Mucosa of stomach (tissue), 1 donor: ENCODE data around the gene ISG20L2.

ENCODE experiments used
- H3K27me3 ChIP-seq: one replicate; pipeline ENCODE4 v1.7.0; 2013; ENCODE audit warnings: mild to moderate bottlenecking, low read length; ENCODE audit not compliant: control insufficient read depth, insufficient read depth
- H3K36me3 ChIP-seq: one replicate; pipeline ENCODE4 v1.7.0; 2013; ENCODE audit warnings: low read length; ENCODE audit not compliant: control insufficient read depth, insufficient read depth
- H3K4me1 ChIP-seq: one replicate; pipeline ENCODE4 v1.7.0; 2013; ENCODE audit warnings: mild to moderate bottlenecking, low read length; ENCODE audit not compliant: control insufficient read depth, insufficient read depth
- H3K4me3 ChIP-seq: one replicate; pipeline ENCODE4 v1.7.0; 2013; ENCODE audit warnings: low read length
- H3K9ac ChIP-seq: one replicate; pipeline ENCODE4 v1.7.0; 2013; ENCODE audit warnings: mild to moderate bottlenecking, low read length, moderate library complexity
- H3K9me3 ChIP-seq: one replicate; pipeline ENCODE4 v1.7.0; 2013; ENCODE audit warnings: mild to moderate bottlenecking, low read length, moderate library complexity; ENCODE audit not compliant: control insufficient read depth
- donor health status: Pancreatic carcinoma.

ISG20L2 gene

GRCh38 chr1:156697481-156697880, 31.1 kb downstream of the ISG20L2 start:
- Histone ChIP-seq H3K9me3 (no peaks in the 10 kb centered on the region), H3K4me1 (peaks cover 20% of the 10 kb centered on the region), H3K9ac (no peak overlapping the region), H3K36me3 (no peaks in the 10 kb centered on the region), H3K4me3 (no peak overlapping the region), H3K27me3 (peaks cover 19% of the 10 kb centered on the region)

GRCh38 chr1:156696755-156697154, 31.8 kb downstream of the ISG20L2 start:
- Histone ChIP-seq H3K27me3 (peaks cover 27% of the 10 kb centered on the region), H3K4me3 (no peak overlapping the region), H3K36me3 (no peaks in the 10 kb centered on the region), H3K4me1 (peaks cover 27% of the 10 kb centered on the region), H3K9me3 (no peaks in the 10 kb centered on the region), H3K9ac (no peak overlapping the region)

- H3K36me3 ChIP-seq, result no peaks in the 10 kb centered on the region
- no peak overlapping the region for H3K9ac ChIP-seq
- H3K4me1 ChIP-seq, result peaks cover 30% of the 10 kb centered on the region
- H3K27me3 ChIP-seq, result peaks cover 41% of the 10 kb centered on the region
- H3K9me3 ChIP-seq, result no peaks in the 10 kb centered on the region
- no peak overlapping the region for H3K4me3 ChIP-seq
Observed at GRCh38 chr1:156694690-156694962, 33.9 kb downstream of the ISG20L2 start.

- Histone ChIP-seq H3K4me1 (peaks cover 30% of the 10 kb centered on the region), H3K9ac (no peak overlapping the region), H3K9me3 (no peaks in the 10 kb centered on the region), H3K4me3 (no peak overlapping the region), H3K36me3 (no peaks in the 10 kb centered on the region), H3K27me3 (peaks cover 44% of the 10 kb centered on the region)
Observed at GRCh38 chr1:156693848-156694689, 34.5 kb downstream of the ISG20L2 start.

DNA sequence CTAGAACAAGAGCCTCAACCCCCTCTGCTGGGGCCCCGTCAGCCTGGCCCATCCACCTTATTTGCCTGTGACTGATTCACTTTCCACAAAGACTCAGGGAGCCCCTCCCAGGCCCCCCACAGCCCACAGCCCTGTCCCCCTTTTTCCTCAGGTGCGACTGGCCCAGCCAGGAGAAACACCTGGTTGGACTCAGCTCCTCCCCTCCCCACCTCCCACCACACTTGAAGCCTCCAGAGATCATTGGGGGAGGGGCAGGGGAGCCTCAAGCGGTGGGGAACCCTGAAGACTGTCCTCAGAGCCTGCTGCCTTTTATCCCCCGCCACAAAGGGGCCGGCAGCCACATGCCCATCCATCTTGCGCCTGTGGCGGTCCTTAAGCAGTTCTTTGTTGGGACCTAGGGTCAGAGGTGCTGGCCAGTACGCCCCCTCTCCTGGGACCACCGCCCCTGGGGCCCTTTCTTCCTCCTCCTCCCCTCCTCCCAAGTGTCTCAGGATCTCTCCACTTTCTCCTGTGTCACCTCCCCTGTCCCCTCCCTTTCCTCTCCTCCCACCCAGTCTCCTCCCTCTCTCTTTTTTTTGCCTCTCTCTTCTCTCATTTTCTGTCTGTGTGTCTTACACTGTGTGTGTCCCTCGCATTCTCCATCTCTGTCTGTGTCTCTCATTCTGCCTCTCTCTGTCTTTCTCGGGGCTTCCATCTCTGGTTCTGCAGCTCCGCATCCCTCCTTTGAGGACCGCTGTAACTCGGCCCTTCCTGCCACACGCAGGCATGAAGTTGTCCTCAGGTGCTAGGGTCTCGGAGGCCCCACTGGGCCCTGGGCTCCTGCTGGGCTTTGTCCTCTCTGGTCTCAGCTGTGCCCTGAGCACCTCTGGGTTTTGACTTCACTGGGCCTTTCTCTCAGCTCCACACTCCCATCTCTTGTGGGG, 35.4 kb downstream of the ISG20L2 start:
- H3K9me3 ChIP-seq, result no peaks in the 10 kb centered on the region
- peaks cover 30% of the 10 kb centered on the region for H3K4me1 ChIP-seq
- peaks cover 51% of the 10 kb centered on the region for H3K27me3 ChIP-seq
- H3K4me3 ChIP-seq, result no peak overlapping the region
- H3K36me3 ChIP-seq, result no peaks in the 10 kb centered on the region
- H3K9ac ChIP-seq, result no peak overlapping the region

DNA sequence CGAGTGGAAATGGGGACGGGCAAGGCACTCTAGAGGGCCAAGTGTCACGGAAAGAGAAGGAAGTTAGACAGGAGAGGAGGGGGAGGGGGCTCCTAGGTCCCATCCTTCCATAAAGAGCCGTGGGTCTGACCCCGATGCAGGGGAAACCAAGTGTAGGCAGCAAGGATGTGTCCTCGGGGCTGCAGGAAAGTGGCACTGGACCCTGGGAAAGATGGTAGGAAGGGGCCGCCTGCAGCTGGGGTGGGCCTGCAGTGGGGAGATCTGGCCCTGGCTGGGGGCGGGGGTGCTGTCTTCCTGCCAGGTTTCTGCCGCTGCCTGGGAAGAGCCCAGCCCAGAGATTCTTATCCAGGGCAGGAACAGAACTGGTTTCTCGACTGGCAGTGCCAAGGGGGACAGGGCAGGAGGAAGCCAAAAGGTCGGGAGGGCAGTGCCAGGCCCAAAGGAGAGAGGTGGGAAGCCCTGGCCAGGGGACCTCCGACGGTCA, 36.1 kb downstream of the ISG20L2 start:
- Histone ChIP-seq H3K36me3 (no peaks in the 10 kb centered on the region), H3K9me3 (no peaks in the 10 kb centered on the region), H3K9ac (no peak overlapping the region), H3K27me3 (peaks cover 51% of the 10 kb centered on the region), H3K4me1 (peaks cover 30% of the 10 kb centered on the region), H3K4me3 (no peak overlapping the region)

- peaks cover 30% of the 10 kb centered on the region for H3K4me1 ChIP-seq
- H3K9ac ChIP-seq, result no peak overlapping the region
- no peaks in the 10 kb centered on the region for H3K9me3 ChIP-seq
- H3K4me3 ChIP-seq, result no peak overlapping the region
- H3K36me3 ChIP-seq, result no peaks in the 10 kb centered on the region
- peaks cover 51% of the 10 kb centered on the region for H3K27me3 ChIP-seq
Observed at GRCh38 chr1:156691665-156692440, 36.7 kb downstream of the ISG20L2 start.

DNA sequence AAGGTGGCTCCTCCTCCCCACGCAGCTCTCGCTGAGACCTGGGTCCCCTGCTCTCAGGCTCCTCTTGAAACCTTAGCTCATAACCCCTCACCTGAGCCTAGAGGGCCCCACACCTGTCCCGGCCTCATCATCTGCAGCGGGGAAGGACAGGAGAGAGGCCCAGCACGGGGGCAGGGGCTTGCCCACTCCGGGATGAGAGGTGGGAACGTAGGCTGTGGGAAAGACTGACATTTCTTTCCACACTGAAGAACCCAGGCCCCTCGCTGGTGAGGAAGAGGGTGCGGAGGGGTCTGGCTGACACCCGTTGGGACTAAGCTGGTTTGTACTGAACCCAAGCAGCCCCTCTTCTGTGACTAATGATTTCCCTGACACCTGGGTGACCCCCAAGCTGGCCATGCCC, 37.4 kb downstream of the ISG20L2 start:
- Histone ChIP-seq H3K27me3 (peaks cover 51% of the 10 kb centered on the region), H3K4me1 (peaks cover 30% of the 10 kb centered on the region)

GRCh38 chr1:156690675-156691036, 37.9 kb downstream of the ISG20L2 start:
- Histone ChIP-seq H3K4me3 (no peak overlapping the region), H3K9ac (no peak overlapping the region), H3K36me3 (no peaks in the 10 kb centered on the region), H3K4me1 (peaks cover 30% of the 10 kb centered on the region), H3K9me3 (no peaks in the 10 kb centered on the region), H3K27me3 (peaks cover 51% of the 10 kb centered on the region)

More for the DNA sequence above, 37.4 kb downstream of the ISG20L2 start:
- H3K9me3 ChIP-seq, result no peaks in the 10 kb centered on the region
- H3K9ac ChIP-seq, result no peak overlapping the region
- no peaks in the 10 kb centered on the region for H3K36me3 ChIP-seq
- H3K4me3 ChIP-seq, result no peak overlapping the region

- Histone ChIP-seq H3K9ac (no peak overlapping the region), H3K27me3 (peaks cover 51% of the 10 kb centered on the region), H3K4me1 (peaks cover 30% of the 10 kb centered on the region), H3K9me3 (no peaks in the 10 kb centered on the region), H3K4me3 (no peak overlapping the region), H3K36me3 (no peaks in the 10 kb centered on the region)
Observed at GRCh38 chr1:156689953-156690674, 38.5 kb downstream of the ISG20L2 start.
